ENCODE data around the gene GAS6.

- TF ChIP-seq CTCF (IDR thresholded peaks at IDR 0.05; ENCODE audit: insufficient read depth, low read length, poor library complexity, severe bottlenecking), result no peak
- no peak for TF ChIP-seq EZH2phosphoT487 (conservative IDR thresholded peaks at IDR 0.05; ENCODE audit: low read length)
These were observed 12.7 kb upstream of the GAS6 start for GRCh38 chr13:113876346-113877148.

Measured in SU-DHL-6 (cell line).